ENCODE results near the gene CD84.

- TF ChIP-seq POLR2A (IDR thresholded peaks at IDR 0.05) (no peak), CTCF (IDR thresholded peaks at IDR 0.05 in 4 of 5, conservative IDR thresholded peaks at IDR 0.05 in 1 of 5) (no peak)
These were observed 1.6 kb downstream of the CD84 start for GRCh38 chr1:160577671-160578070.
